Endodermal cell (in vitro differentiated cells): ENCODE results near the gene KIF15. TPM values are rescaled to one million over a fixed set of nuclear protein-coding genes. Genes with fewer than 3 reads are reported as not detected.

Experiments
- DNase-seq: peaks from one replicate; pipeline ENCODE4 v3.0.0-alpha.2; 2017
- H3K27ac ChIP-seq: 2 replicates; pipeline ENCODE4 v1.5.1; 2013; ENCODE audit warnings: mild to moderate bottlenecking, low read depth, low read length, moderate library complexity
- H3K27me3 ChIP-seq: 2 replicates; pipeline ENCODE4 v1.6.1; 2013; ENCODE audit warnings: mild to moderate bottlenecking, low read length, moderate library complexity; ENCODE audit not compliant: insufficient read depth, control insufficient read depth, poor library complexity, severe bottlenecking
- H3K36me3 ChIP-seq: 2 replicates; pipeline ENCODE4 v1.7.0; 2013; ENCODE audit warnings: mild to moderate bottlenecking, low read length, moderate library complexity; ENCODE audit not compliant: control insufficient read depth, insufficient read depth
- H3K4me1 ChIP-seq: one replicate; pipeline ENCODE4 v1.7.0; 2013; ENCODE audit warnings: low read length; ENCODE audit not compliant: control insufficient read depth, insufficient read depth
- H3K4me3 ChIP-seq: 2 replicates; pipeline ENCODE4 v1.5.1; 2013; ENCODE audit warnings: mild to moderate bottlenecking, low read length, moderate library complexity
- H3K9ac ChIP-seq: 2 replicates; pipeline ENCODE4 v1.6.1; 2013; ENCODE audit warnings: mild to moderate bottlenecking, low read length, moderate library complexity; ENCODE audit not compliant: poor library complexity, severe bottlenecking; ENCODE audit errors: extremely low read depth
- H3K9me3 ChIP-seq: 2 replicates; pipeline ENCODE4 v1.6.1; 2013; ENCODE audit warnings: mild to moderate bottlenecking, low read length, moderate library complexity; ENCODE audit not compliant: control insufficient read depth
- H3K27ac Mint-ChIP-seq: 2 replicates; pipeline ENCODE4 v1.8.0; 2020; ENCODE audit warnings: mixed read lengths
- H3K27me3 Mint-ChIP-seq: 2 replicates; pipeline ENCODE4 v1.8.0; 2021; ENCODE audit warnings: mild to moderate bottlenecking, mixed read lengths; ENCODE audit not compliant: insufficient read depth
- H3K36me3 Mint-ChIP-seq: 2 replicates; pipeline ENCODE4 v1.8.0; 2020; ENCODE audit warnings: low read depth, mixed read lengths
- H3K4me1 Mint-ChIP-seq: 2 replicates; pipeline ENCODE4 v1.8.0; 2020; ENCODE audit warnings: mixed read lengths
- H3K4me3 Mint-ChIP-seq: 2 replicates; pipeline ENCODE4 v1.8.0; 2020; ENCODE audit warnings: mild to moderate bottlenecking, moderate library complexity, mixed read lengths
- H3K9me3 Mint-ChIP-seq: 2 replicates; pipeline ENCODE4 v1.8.0; 2020; ENCODE audit warnings: mild to moderate bottlenecking, mixed read lengths
- CTCF ChIP-seq: fragments of 200-600 bp; sonication (generic); conservative IDR thresholded peaks from 2 replicates; pipeline ENCODE4 v1.5.0; 2021; ENCODE audit warnings: antibody characterized with exemption, mild to moderate bottlenecking
- WGBS, 2 experiments: methylation state at CpG; one replicate each; pipeline versions ENCODE4 v1.1.5 to v1.1.7; 2013; ENCODE audit warnings: missing lambda C conversion rate in 2 of 2, mixed read lengths in 1 of 2; ENCODE audit not compliant: insufficient coverage in 1 of 2, insufficient read length in 1 of 2; 5-methylcytosine and 5-hydroxymethylcytosine counted together
- total RNA-seq, 2 donors: library from RNA; stranded (reverse); fragmentation: NEBNext Ultra II Directional in 1 of 2; extraction: Animal tissue kit (Norgen Biotek cat#: 25700) in 1 of 2; gene quantifications; 2 replicates in 1 of 2; 3 replicates in 1 of 2; pipeline ENCODE4 v1.2.1, GENCODE V29; 2021

KIF15 gene
- total RNA-seq, 2 donors from 2014 or later, result 16.2 to 20.4 TPM

- no peak overlapping the region for H3K27ac Mint-ChIP-seq
- peaks cover 40% of the 10 kb centered on the region for H3K36me3 ChIP-seq
- no peak overlapping the region for H3K4me3 Mint-ChIP-seq
- H3K4me1 ChIP-seq, result no peaks in the 10 kb centered on the region
- H3K27ac ChIP-seq, result no peak overlapping the region
- DNase-seq, result no peak
- H3K9me3 ChIP-seq, result peaks cover 70% of the 10 kb centered on the region
- no peaks in the 10 kb centered on the region for H3K4me1 Mint-ChIP-seq
- H3K27me3 ChIP-seq, result no peaks in the 10 kb centered on the region
- WGBS, 2 experiments, result 96 to 100% methylated on average over 1 of the region's 1 CpG
- peaks cover 69% of the 10 kb centered on the region for H3K9me3 Mint-ChIP-seq
- no peak overlapping the region for H3K9ac ChIP-seq
- no peaks in the 10 kb centered on the region for H3K27me3 Mint-ChIP-seq
- H3K36me3 Mint-ChIP-seq, result peaks cover 90% of the 10 kb centered on the region
- TF ChIP-seq CTCF, result no peak
- H3K4me3 ChIP-seq, result peak overlapping the region; percentile 66
Measured at GRCh38 chr3:44772099-44772442, 10.5 kb downstream of the KIF15 start.

- no peak for TF ChIP-seq CTCF
- peaks cover 1% of the 10 kb centered on the region for H3K9me3 Mint-ChIP-seq
- no peak overlapping the region for H3K4me3 Mint-ChIP-seq
- H3K36me3 Mint-ChIP-seq, result peaks cover 48% of the 10 kb centered on the region
- WGBS, 2 experiments, result 94 to 97% methylated on average over 4 of the region's 4 CpGs
- Histone ChIP-seq H3K4me1 (no peaks in the 10 kb centered on the region), H3K27ac (no peak overlapping the region), H3K27me3 (no peaks in the 10 kb centered on the region), H3K9ac (no peak overlapping the region), H3K4me3 (no peak overlapping the region), H3K36me3 (peaks cover 53% of the 10 kb centered on the region), H3K9me3 (no peaks in the 10 kb centered on the region)
- no peaks in the 10 kb centered on the region for H3K27me3 Mint-ChIP-seq
- DNase-seq, result no peak
- no peak overlapping the region for H3K27ac Mint-ChIP-seq
- no peaks in the 10 kb centered on the region for H3K4me1 Mint-ChIP-seq
Measured at GRCh38 chr3:44782891-44783290, 21.3 kb downstream of the KIF15 start.

GRCh38 chr3:44795197-44795596 lies 33.6 kb downstream of the KIF15 start:
- no peaks in the 10 kb centered on the region for H3K9me3 Mint-ChIP-seq
- Histone ChIP-seq H3K27me3 (no peaks in the 10 kb centered on the region), H3K9me3 (no peaks in the 10 kb centered on the region), H3K27ac (no peak overlapping the region), H3K4me1 (no peaks in the 10 kb centered on the region), H3K9ac (no peak overlapping the region), H3K4me3 (no peak overlapping the region), H3K36me3 (peaks cover 65% of the 10 kb centered on the region)
- peaks cover 39% of the 10 kb centered on the region for H3K36me3 Mint-ChIP-seq
- H3K27me3 Mint-ChIP-seq, result no peaks in the 10 kb centered on the region
- peak; percentile 51 for DNase-seq
- no peak for TF ChIP-seq CTCF
- H3K4me3 Mint-ChIP-seq, result no peak overlapping the region
- WGBS, 2 experiments, result 88 to 91% methylated on average over 3 to 4 of the region's 4 CpGs
- H3K4me1 Mint-ChIP-seq, result peaks cover 4% of the 10 kb centered on the region
- H3K27ac Mint-ChIP-seq, result peak overlapping the region; percentile 2
